Measurements from ENCODE around the gene TXK. TPM values are rescaled to one million over a fixed set of nuclear protein-coding genes. Genes with fewer than 3 reads are reported as not detected.

The TXK gene
- total RNA-seq, 4 donors from 2014 or later = 1.6 to 6.8 (median 3.3) TPM

GRCh38 chr4:48028696-48029095 lies 105.4 kb downstream of the TXK start:
- no peaks in the 10 kb centered on the region for H3K27me3 ChIP-seq
- H3K9me3 ChIP-seq = no peaks in the 10 kb centered on the region
- no peaks in the 10 kb centered on the region for H3K4me1 ChIP-seq
- peaks cover 5% of the 10 kb centered on the region for H3K36me3 ChIP-seq
- DNase-seq (ENCODE audit: low spot score in 2 of 2) = no peak
- 65% methylated on average over 2 of the region's 2 CpGs for WGBS
- no peak overlapping the region for H3K4me3 ChIP-seq
- H3K27ac ChIP-seq = no peak overlapping the region
- no peak for TF ChIP-seq POLR2A (IDR thresholded peaks at IDR 0.05)
- TF ChIP-seq CTCF (IDR thresholded peaks at IDR 0.05) = no peak
- TF ChIP-seq EP300 (IDR thresholded peaks at IDR 0.05) = no peak
- TF ChIP-seq POLR2AphosphoS5 (IDR thresholded peaks at IDR 0.05) = no peak

- TF ChIP-seq CTCF (IDR thresholded peaks at IDR 0.05) (no peak), EP300 (IDR thresholded peaks at IDR 0.05) (no peak), POLR2AphosphoS5 (IDR thresholded peaks at IDR 0.05) (no peak), POLR2A (IDR thresholded peaks at IDR 0.05) (no peak)
- H3K9me3 ChIP-seq = no peaks in the 10 kb centered on the region
- H3K36me3 ChIP-seq = peaks cover 5% of the 10 kb centered on the region
- no peaks in the 10 kb centered on the region for H3K4me1 ChIP-seq
- H3K27ac ChIP-seq = no peak overlapping the region
- DNase-seq (ENCODE audit: low spot score in 2 of 2) = no peak
- no peak overlapping the region for H3K4me3 ChIP-seq
- no peaks in the 10 kb centered on the region for H3K27me3 ChIP-seq
Measured at GRCh38 chr4:48027653-48028052, 106.4 kb downstream of the TXK start.

- Histone ChIP-seq H3K36me3 (peaks cover 5% of the 10 kb centered on the region), H3K4me3 (no peak overlapping the region), H3K27ac (no peak overlapping the region), H3K9me3 (no peaks in the 10 kb centered on the region), H3K27me3 (no peaks in the 10 kb centered on the region), H3K4me1 (no peaks in the 10 kb centered on the region)
- 35% methylated on average over 2 of the region's 2 CpGs for WGBS
- DNase-seq (ENCODE audit: low spot score in 2 of 2) = no peak
- TF ChIP-seq POLR2AphosphoS5 (IDR thresholded peaks at IDR 0.05) (no peak), CTCF (IDR thresholded peaks at IDR 0.05) (no peak), EP300 (IDR thresholded peaks at IDR 0.05) (no peak), POLR2A (IDR thresholded peaks at IDR 0.05) (no peak)
Measured at GRCh38 chr4:48025005-48025404, 109.0 kb downstream of the TXK start.

GRCh38 chr4:48024522-48024921 lies 109.5 kb downstream of the TXK start:
- WGBS = 59% methylated on average over 4 of the region's 4 CpGs
- TF ChIP-seq POLR2AphosphoS5 (IDR thresholded peaks at IDR 0.05) (no peak), POLR2A (IDR thresholded peaks at IDR 0.05) (no peak), CTCF (IDR thresholded peaks at IDR 0.05) (no peak), EP300 (IDR thresholded peaks at IDR 0.05) (no peak)
- no peak for DNase-seq (ENCODE audit: low spot score in 2 of 2)

GRCh38 chr4:48022192-48022799 lies 111.8 kb downstream of the TXK start:
- no peak for DNase-seq (ENCODE audit: low spot score in 2 of 2)
- Histone ChIP-seq H3K4me1 (peaks cover 5% of the 10 kb centered on the region), H3K27ac (no peak overlapping the region), H3K9me3 (no peaks in the 10 kb centered on the region), H3K4me3 (no peak overlapping the region), H3K27me3 (no peaks in the 10 kb centered on the region), H3K36me3 (no peaks in the 10 kb centered on the region)
- 83% methylated on average over 3 of the region's 3 CpGs for WGBS
- TF ChIP-seq EP300 (IDR thresholded peaks at IDR 0.05) (no peak), CTCF (IDR thresholded peaks at IDR 0.05) (no peak), POLR2A (IDR thresholded peaks at IDR 0.05) (no peak), POLR2AphosphoS5 (IDR thresholded peaks at IDR 0.05) (no peak)

More at GRCh38 chr4:48024522-48024921, 109.5 kb downstream of the TXK start:
- no peaks in the 10 kb centered on the region for H3K27me3 ChIP-seq
- H3K4me3 ChIP-seq = no peak overlapping the region
- no peak overlapping the region for H3K27ac ChIP-seq
- no peaks in the 10 kb centered on the region for H3K4me1 ChIP-seq
- H3K36me3 ChIP-seq = peaks cover 5% of the 10 kb centered on the region
- H3K9me3 ChIP-seq = no peaks in the 10 kb centered on the region

Data from suprapubic skin (tissue), 4 donors.